Stimulated activated CD8-positive, alpha-beta memory T cell treated with anti-CD3 and anti-CD28 coated beads, Interleukin-12 subunit alpha, Interleukin-12 subunit beta, amount 100 ng/mL, for 24 hours (primary cell): ENCODE data around the gene MICA.

ENCODE experiments used
- DNase-seq: peaks from one replicate; pipeline ENCODE4 v3.0.0-alpha.2; 2020; ENCODE audit errors: extremely low read depth

Gene MICA

GRCh38 chr6:31460361-31461025 is 57.1 kb downstream of the MICA start:
- no peak for DNase-seq

DNA sequence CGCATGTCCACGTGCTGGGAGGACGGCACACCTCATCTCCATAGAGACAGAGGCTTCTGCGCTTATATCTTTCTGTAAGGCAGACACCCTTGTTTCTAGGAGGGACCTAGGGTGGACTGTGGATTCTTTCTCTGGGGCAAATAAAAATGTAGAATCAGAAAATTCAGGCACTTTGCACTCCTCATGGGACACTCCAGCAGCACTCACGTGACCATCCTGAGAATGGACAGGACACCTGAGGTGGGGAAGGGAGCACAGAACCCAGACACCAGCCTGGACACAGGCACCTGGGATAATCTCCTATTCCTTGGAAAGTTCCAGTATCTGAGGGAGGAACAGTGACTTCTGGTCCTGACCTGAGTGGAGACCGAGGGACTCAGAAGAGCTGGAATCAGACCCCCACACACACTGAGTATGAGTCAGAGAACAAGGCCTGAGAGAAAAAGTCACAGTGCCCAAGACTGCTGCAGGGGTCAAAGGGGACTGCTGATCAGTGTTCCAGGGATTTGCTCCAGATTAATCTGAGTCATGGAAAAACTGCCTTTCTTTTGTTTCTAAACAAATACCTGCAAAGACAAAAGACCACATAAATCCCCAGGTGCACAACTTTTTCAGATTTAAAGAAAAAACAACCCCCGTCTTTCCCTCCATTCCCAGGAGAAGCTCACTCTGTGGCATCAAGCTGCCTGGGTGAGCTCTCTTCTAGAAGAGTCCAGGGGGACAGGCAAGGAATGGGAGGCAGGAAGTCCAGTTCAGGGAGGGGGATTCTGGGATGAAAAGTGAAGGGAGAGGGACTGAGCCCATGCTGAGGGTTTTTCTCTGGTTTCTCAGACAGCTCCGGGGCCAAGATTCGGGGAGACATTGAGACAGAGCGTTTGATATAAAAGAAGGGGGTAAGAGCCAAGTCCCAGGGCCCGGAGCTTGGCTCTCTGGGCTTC is 58.9 kb downstream of the MICA start:
- no peak for DNase-seq

DNA sequence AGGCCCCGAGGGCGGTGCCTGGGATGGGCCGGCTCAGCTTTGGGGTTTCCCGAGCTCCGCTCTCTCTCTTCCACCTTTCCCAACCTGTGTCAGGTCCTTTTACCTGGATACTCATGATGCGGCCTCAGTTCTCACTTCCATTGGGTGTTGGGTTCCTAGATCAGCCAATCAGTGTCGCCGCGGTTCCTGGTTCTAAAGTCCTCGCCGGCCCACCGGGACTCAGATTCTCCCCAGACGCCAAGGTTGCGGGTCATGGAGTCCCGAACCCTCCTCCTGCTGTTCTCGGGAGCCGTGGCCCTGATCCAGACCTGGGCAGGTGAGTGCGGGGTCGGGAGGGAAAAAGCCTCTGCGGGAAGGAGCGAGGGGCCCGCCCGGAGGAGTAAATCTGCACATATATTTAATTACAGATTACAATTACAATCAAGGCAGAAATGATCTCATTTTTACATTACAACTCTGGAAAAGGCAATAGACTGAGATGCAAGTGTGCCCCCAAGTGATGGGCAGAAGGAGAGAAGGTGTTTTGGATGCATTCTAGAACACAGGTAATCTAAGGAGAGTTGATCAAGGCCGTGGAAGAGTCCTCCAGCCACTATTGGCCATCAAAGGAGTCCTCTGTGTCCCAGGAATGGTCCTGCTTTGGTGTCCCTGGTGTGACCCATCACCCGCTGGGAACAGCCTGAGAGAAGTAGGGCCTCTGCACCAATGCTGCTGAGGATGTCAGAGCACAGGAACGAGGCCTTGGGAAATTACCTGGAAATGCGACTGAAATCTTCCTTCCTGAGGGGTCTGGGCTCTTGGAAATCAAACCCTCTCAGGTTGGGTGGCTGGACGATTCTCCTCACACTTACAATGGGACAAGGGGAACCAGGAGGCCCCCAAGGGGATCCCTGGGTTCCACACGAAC is 59.8 kb downstream of the MICA start:
- peak; percentile 60 for DNase-seq

GRCh38 chr6:31464252-31465184 is 61.1 kb downstream of the MICA start:
- no peak for DNase-seq
